ENCODE data around the gene DDX6. TPM values are rescaled to one million over a fixed set of nuclear protein-coding genes. Genes with fewer than 3 reads are reported as not detected.
"Not testable (repeated sequence)": the region's sequence is repeated elsewhere in the genome, so short reads cannot be mapped to it uniquely, and the experiment has no call there.

The DDX6 gene
- total RNA-seq, 1 donor from 2014 or later: 148 TPM

- H3K36me3 Mint-ChIP-seq (ENCODE audit: unreplicated experiment); DNase-seq (ENCODE audit: extremely low spot score, unreplicated experiment); H3K9me3 Mint-ChIP-seq (ENCODE audit: unreplicated experiment); H3K27ac Mint-ChIP-seq (ENCODE audit: unreplicated experiment); H3K4me3 Mint-ChIP-seq (ENCODE audit: unreplicated experiment); H3K4me1 Mint-ChIP-seq (ENCODE audit: unreplicated experiment): not testable (repeated sequence)
- peaks cover 55% of the 10 kb centered on the region for H3K27me3 Mint-ChIP-seq (ENCODE audit: unreplicated experiment)
Measured at GRCh38 chr11:118720740-118721139, 70.2 kb downstream of the DDX6 start.

GRCh38 chr11:118720078-118720477, 70.9 kb downstream of the DDX6 start:
- H3K27ac Mint-ChIP-seq (ENCODE audit: unreplicated experiment); H3K4me3 Mint-ChIP-seq (ENCODE audit: unreplicated experiment); H3K9me3 Mint-ChIP-seq (ENCODE audit: unreplicated experiment); H3K4me1 Mint-ChIP-seq (ENCODE audit: unreplicated experiment); H3K36me3 Mint-ChIP-seq (ENCODE audit: unreplicated experiment); DNase-seq (ENCODE audit: extremely low spot score, unreplicated experiment): not testable (repeated sequence)
- H3K27me3 Mint-ChIP-seq (ENCODE audit: unreplicated experiment): peaks cover 50% of the 10 kb centered on the region

- not testable (repeated sequence) for H3K4me3 Mint-ChIP-seq (ENCODE audit: unreplicated experiment); H3K36me3 Mint-ChIP-seq (ENCODE audit: unreplicated experiment); H3K9me3 Mint-ChIP-seq (ENCODE audit: unreplicated experiment); H3K27ac Mint-ChIP-seq (ENCODE audit: unreplicated experiment); DNase-seq (ENCODE audit: extremely low spot score, unreplicated experiment); H3K4me1 Mint-ChIP-seq (ENCODE audit: unreplicated experiment)
- H3K27me3 Mint-ChIP-seq (ENCODE audit: unreplicated experiment): peaks cover 39% of the 10 kb centered on the region
Measured at GRCh38 chr11:118718562-118718961, 72.4 kb downstream of the DDX6 start.

- H3K36me3 Mint-ChIP-seq (ENCODE audit: unreplicated experiment); H3K4me3 Mint-ChIP-seq (ENCODE audit: unreplicated experiment); H3K4me1 Mint-ChIP-seq (ENCODE audit: unreplicated experiment); DNase-seq (ENCODE audit: extremely low spot score, unreplicated experiment); H3K9me3 Mint-ChIP-seq (ENCODE audit: unreplicated experiment); H3K27ac Mint-ChIP-seq (ENCODE audit: unreplicated experiment): not testable (repeated sequence)
- peaks cover 32% of the 10 kb centered on the region for H3K27me3 Mint-ChIP-seq (ENCODE audit: unreplicated experiment)
Measured at GRCh38 chr11:118717733-118718132, 73.2 kb downstream of the DDX6 start.

DNA sequence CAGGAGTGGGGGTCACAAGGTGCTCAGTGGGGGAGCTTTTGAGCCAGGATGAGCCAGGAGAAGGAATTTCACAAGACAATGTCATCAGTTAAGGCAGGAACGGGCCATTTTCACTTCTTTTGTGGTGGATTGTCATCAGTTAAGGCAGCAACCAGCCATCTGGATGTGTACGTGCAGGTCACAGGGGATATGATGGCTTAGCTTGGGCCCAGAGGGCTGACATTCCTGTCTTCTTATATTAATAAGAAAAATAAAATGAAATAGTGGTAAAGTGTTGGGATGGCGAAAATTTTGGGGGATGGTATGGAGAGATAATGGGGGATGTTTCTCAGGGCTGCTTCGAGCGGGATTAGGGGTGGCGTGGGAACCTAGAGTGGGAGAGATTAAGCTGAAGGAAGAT, 73.7 kb downstream of the DDX6 start:
- not testable (repeated sequence) for H3K4me1 Mint-ChIP-seq (ENCODE audit: unreplicated experiment); H3K27ac Mint-ChIP-seq (ENCODE audit: unreplicated experiment); H3K36me3 Mint-ChIP-seq (ENCODE audit: unreplicated experiment); DNase-seq (ENCODE audit: extremely low spot score, unreplicated experiment); H3K4me3 Mint-ChIP-seq (ENCODE audit: unreplicated experiment); H3K9me3 Mint-ChIP-seq (ENCODE audit: unreplicated experiment)
- H3K27me3 Mint-ChIP-seq (ENCODE audit: unreplicated experiment): peaks cover 27% of the 10 kb centered on the region

DNA sequence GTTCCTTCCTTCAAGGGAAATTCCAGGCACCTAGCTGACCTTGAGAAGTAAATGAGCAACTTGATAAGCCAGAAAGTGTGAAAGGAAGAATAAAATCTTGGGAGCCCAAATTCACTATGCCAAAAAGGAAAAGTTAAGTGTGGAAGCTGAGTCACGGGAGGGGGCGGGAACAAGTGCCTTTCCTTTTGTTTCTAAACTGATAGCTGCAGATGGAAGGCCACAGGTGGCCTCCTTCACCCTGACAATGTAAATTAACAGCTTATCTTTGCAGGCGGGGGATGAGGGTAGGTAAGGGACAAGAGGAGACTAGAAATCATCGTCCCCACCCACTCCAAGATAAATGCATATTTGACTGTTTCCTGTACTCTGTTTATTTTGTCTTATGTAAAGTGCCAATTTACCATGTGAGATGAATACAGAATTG, 75.1 kb downstream of the DDX6 start:
- Mint-ChIP-seq H3K27ac (ENCODE audit: unreplicated experiment) (no peak overlapping the region), H3K9me3 (ENCODE audit: unreplicated experiment) (no peaks in the 10 kb centered on the region), H3K36me3 (ENCODE audit: unreplicated experiment) (no peaks in the 10 kb centered on the region), H3K27me3 (ENCODE audit: unreplicated experiment) (peaks cover 22% of the 10 kb centered on the region), H3K4me3 (ENCODE audit: unreplicated experiment) (no peak overlapping the region), H3K4me1 (ENCODE audit: unreplicated experiment) (peaks cover 3% of the 10 kb centered on the region)
- DNase-seq (ENCODE audit: extremely low spot score, unreplicated experiment): no peak
- TF ChIP-seq, protein P1, sequence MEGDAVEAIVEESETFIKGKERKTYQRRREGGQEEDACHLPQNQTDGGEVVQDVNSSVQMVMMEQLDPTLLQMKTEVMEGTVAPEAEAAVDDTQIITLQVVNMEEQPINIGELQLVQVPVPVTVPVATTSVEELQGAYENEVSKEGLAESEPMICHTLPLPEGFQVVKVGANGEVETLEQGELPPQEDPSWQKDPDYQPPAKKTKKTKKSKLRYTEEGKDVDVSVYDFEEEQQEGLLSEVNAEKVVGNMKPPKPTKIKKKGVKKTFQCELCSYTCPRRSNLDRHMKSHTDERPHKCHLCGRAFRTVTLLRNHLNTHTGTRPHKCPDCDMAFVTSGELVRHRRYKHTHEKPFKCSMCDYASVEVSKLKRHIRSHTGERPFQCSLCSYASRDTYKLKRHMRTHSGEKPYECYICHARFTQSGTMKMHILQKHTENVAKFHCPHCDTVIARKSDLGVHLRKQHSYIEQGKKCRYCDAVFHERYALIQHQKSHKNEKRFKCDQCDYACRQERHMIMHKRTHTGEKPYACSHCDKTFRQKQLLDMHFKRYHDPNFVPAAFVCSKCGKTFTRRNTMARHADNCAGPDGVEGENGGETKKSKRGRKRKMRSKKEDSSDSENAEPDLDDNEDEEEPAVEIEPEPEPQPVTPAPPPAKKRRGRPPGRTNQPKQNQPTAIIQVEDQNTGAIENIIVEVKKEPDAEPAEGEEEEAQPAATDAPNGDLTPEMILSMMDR (IDR thresholded peaks at IDR 0.05): no peak

DNA sequence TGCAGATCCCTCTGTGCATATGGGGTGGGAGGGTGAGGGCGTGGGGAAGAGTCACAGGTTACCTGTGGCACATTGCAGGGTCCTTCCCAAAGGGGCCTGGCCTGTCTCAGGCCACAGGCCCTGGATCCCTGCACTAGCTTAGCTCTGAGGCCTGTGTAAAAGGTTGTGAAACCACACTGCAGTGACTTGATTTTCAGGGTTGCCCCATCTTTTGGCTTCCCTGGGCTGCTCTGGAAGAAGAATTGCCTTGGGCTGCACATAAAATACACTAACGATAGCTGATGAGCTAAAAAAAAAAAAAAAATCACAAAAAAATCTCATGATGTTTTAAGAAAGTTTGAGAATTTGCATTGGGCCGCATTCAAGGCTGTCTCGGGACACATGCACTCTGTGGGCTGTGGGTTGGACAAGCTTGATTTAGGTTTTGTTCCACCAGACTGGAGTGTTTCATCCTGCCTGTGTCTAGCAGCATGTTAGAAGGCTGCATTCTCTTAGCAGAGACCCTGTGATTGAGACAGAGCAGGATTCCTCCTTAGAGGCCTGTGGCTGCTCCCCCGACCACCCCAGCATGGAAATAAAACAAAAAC, 75.6 kb downstream of the DDX6 start:
- H3K4me1 Mint-ChIP-seq (ENCODE audit: unreplicated experiment): no peaks in the 10 kb centered on the region
- no peaks in the 10 kb centered on the region for H3K9me3 Mint-ChIP-seq (ENCODE audit: unreplicated experiment)
- peaks cover 16% of the 10 kb centered on the region for H3K27me3 Mint-ChIP-seq (ENCODE audit: unreplicated experiment)
- TF ChIP-seq, protein P1 (IDR thresholded peaks at IDR 0.05): no peak
- H3K4me3 Mint-ChIP-seq (ENCODE audit: unreplicated experiment): no peak overlapping the region
- no peak overlapping the region for H3K27ac Mint-ChIP-seq (ENCODE audit: unreplicated experiment)
- DNase-seq (ENCODE audit: extremely low spot score, unreplicated experiment): no peak
- no peaks in the 10 kb centered on the region for H3K36me3 Mint-ChIP-seq (ENCODE audit: unreplicated experiment)
